Psoas muscle (tissue), 8 donors: Measurements from ENCODE around the gene SH3BP5. TPM values are rescaled to one million over a fixed set of nuclear protein-coding genes. Genes with fewer than 3 reads are reported as not detected.
A peak's percentile ranks its signal among the peaks of the same experiment; 100 is the strongest.

Experiments used
- ATAC-seq, 4 donors: fragments of 200-7000 bp; cut with Tn5 transposase; one replicate each; pipeline ENCODE4 v1.9.1; 2020; ENCODE audit warnings: moderate library complexity in 3 of 4, mild to moderate bottlenecking in 2 of 4
- DNase-seq, 2 donors: peaks; one replicate each; pipeline ENCODE4 v3.0.0-alpha.2; 2020
- H3K27ac ChIP-seq: fragments of 200-600 bp; one replicate; pipeline ENCODE4 v1.8.0; 2022
- H3K27me3 ChIP-seq, 3 donors: fragments of 200-600 bp in 1 of 3; one replicate each; pipeline versions ENCODE4 v1.6.1 to v1.8.0; 2013 to 2022; ENCODE audit warnings: low read length in 2 of 3, mild to moderate bottlenecking in 2 of 3, moderate library complexity in 1 of 3; ENCODE audit not compliant: insufficient read depth in 3 of 3
- H3K36me3 ChIP-seq, 2 donors: fragments of 200-600 bp in 1 of 2; one replicate each; pipeline versions ENCODE4 v1.6.1 to v1.8.0; 2013 to 2022; ENCODE audit warnings: low read depth in 1 of 2, mild to moderate bottlenecking in 1 of 2, moderate library complexity in 1 of 2; ENCODE audit not compliant: insufficient read depth in 1 of 2
- H3K4me1 ChIP-seq: fragments of 200-600 bp; one replicate; pipeline ENCODE4 v1.8.0; 2022
- H3K4me3 ChIP-seq: fragments of 200-600 bp; one replicate; pipeline ENCODE4 v1.8.0; 2022; ENCODE audit warnings: mild to moderate bottlenecking
- H3K9me3 ChIP-seq: fragments of 200-600 bp; one replicate; pipeline ENCODE4 v1.8.0; 2022
- CTCF ChIP-seq: fragments of 200-600 bp; IDR thresholded peaks from one replicate; pipeline ENCODE4 v1.8.0; 2022; ENCODE audit warnings: antibody characterized with exemption
- WGBS, 3 donors: extraction: QIAGEN DNeasy Blood & Tissue Kit; methylation state at CpG; one replicate each; pipeline versions ENCODE4 v1.1.6 to v1.1.7; 2013; 5-methylcytosine and 5-hydroxymethylcytosine counted together
- intact Hi-C, 2 donors: fragments of 100-400 bp; cut with DNase I; formaldehyde crosslinking; loops; one replicate each; pipeline versions ENCODE4 v1.11.0 to v1.14.2; 2022
- polyA plus RNA-seq, 3 donors: library from polyadenylated mRNA; stranded (reverse); fragments of 200-250 nt; gene quantifications; one replicate each; pipeline ENCODE4 v1.2.3, GENCODE V29; 2013
- total RNA-seq, 4 donors: library from RNA; stranded (reverse); fragmentation: NEBNext Ultra II Directional in 2 of 4; extraction: Animal tissue kit (Norgen Biotek cat#: 25700) in 2 of 4; gene quantifications; one replicate each; pipeline versions ENCODE4 v1.2.1 to v1.2.4, GENCODE V29; 2021 to 2023
- donor health status: healthy with polysubstance abuse.
- donor health status: DM: no; HTN: no; CAD: no; lungs with moderate emphysema.
- donor health status: Bipolar disorder and iron deficiency.
- donor health status: healthy.
- donor health status: DM: yes; HTN: yes; CAD: no.
- donor health status: DM: no; HTN: no; CAD: no.
- donor health status: DM: no; HTN: no; CAD: no.
- donor health status: DM: yes; HTN: yes; CAD: no.

The SH3BP5 gene
- total and polyA plus RNA-seq, 7 donors = 14.4 to 63.0 (median 42.8) TPM

GRCh38 chr3:15329046-15330005 lies 3.1 kb downstream of the SH3BP5 start:
- 68 to 77% (median 76%) methylated on average over 11 of the region's 11 CpGs for WGBS, 3 donors
- Histone ChIP-seq H3K9me3 (no peaks in the 10 kb centered on the region), H3K27ac (peak overlapping the region; percentile 85), H3K27me3 (no peaks in the 10 kb centered on the region), H3K36me3 (no peaks in the 10 kb centered on the region), H3K4me1 (peaks cover 46% of the 10 kb centered on the region), H3K4me3 (peak overlapping the region; percentile 90)
- ATAC-seq (no peak), DNase-seq (no peak)
- intact Hi-C loops = loop anchor here (5.0 kb wide), 3 partner anchors 42 to 57 kb away; no protein-coding TSS in a partner anchor
- no peak for TF ChIP-seq CTCF

- 14 to 26% (median 16%) methylated on average over 7 of the region's 7 CpGs for WGBS, 3 donors
- ATAC-seq (peak; percentile 63 to 75 (median 68)), DNase-seq (peak; percentile 70 to 80)
- Histone ChIP-seq H3K27ac (peak overlapping the region; percentile 85), H3K4me1 (peaks cover 49% of the 10 kb centered on the region), H3K9me3 (no peaks in the 10 kb centered on the region), H3K4me3 (peak overlapping the region; percentile 37), H3K27me3 (no peaks in the 10 kb centered on the region), H3K36me3 (no peaks in the 10 kb centered on the region)
- no peak for TF ChIP-seq CTCF
- intact Hi-C loops = no loop called here
These were observed 4.4 kb downstream of the SH3BP5 start for GRCh38 chr3:15327941-15328340.

GRCh38 chr3:15326673-15327072 lies 5.7 kb downstream of the SH3BP5 start:
- intact Hi-C loops = no loop called here
- no peaks in the 10 kb centered on the region for H3K9me3 ChIP-seq
- H3K27me3 ChIP-seq = no peaks in the 10 kb centered on the region
- DNase-seq (no peak), ATAC-seq (no peak)
- H3K36me3 ChIP-seq = no peaks in the 10 kb centered on the region
- H3K4me3 ChIP-seq = no peak overlapping the region
- WGBS, 3 donors = 91 to 94% (median 92%) methylated on average over 2 of the region's 2 CpGs
- peak overlapping the region; percentile 85 for H3K27ac ChIP-seq
- no peak for TF ChIP-seq CTCF
- H3K4me1 ChIP-seq = peaks cover 45% of the 10 kb centered on the region

- Histone ChIP-seq H3K4me1 (peaks cover 46% of the 10 kb centered on the region), H3K9me3 (no peaks in the 10 kb centered on the region), H3K36me3 (no peaks in the 10 kb centered on the region), H3K27ac (peak overlapping the region; percentile 85), H3K27me3 (no peaks in the 10 kb centered on the region), H3K4me3 (no peak overlapping the region)
- ATAC-seq (peak in 3 of 4 donors; percentile 19 to 48 (median 43)), DNase-seq (peak; percentile 66 to 70)
- 36 to 50% (median 46%) methylated on average over 3 of the region's 3 CpGs for WGBS, 3 donors
- TF ChIP-seq CTCF = no peak
- intact Hi-C loops = no loop called here
These were observed 6.3 kb downstream of the SH3BP5 start for GRCh38 chr3:15326037-15326436.
